ENCODE measurements around the gene LAMA2. TPM values are rescaled to one million over a fixed set of nuclear protein-coding genes. Genes with fewer than 3 reads are reported as not detected.

Gene LAMA2
- total RNA-seq, 1 donor from 2014 or later, result 1.8 TPM

DNA sequence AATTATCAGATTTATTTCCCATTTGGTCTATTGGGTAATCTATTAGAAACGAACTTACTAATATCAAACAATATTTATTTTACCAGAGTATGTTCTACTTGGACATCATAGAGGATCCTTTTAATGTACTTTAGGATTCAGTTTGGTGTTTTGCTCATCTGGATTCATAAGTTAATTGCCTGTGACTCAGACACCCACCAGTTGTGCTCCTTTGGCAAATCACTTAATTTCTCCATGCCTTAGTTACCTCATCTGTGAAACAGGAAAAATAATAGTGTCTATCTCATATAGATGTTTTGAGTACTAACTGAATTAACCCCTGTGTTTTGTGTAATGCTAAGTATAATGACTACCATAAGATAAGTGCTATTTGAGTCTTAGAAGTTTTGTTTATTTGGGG is 292.1 kb downstream of the LAMA2 start:
- Histone ChIP-seq H4K20me1 (ENCODE audit: insufficient read depth, low read length) (no peaks in the 10 kb centered on the region), H3K27me3 (ENCODE audit: insufficient read depth, low read length) (no peaks in the 10 kb centered on the region), H2AFZ (ENCODE audit: low read depth, low read length) (no peak overlapping the region), H3K9me3 (ENCODE audit: insufficient read depth, low read depth, low read length) (no peaks in the 10 kb centered on the region), H3K4me3 (ENCODE audit: insufficient read depth, low read depth, low read length) (no peak overlapping the region), H3K36me3 (ENCODE audit: insufficient read depth, low read length) (no peaks in the 10 kb centered on the region), H3K27ac (ENCODE audit: low read depth, low read length) (no peak overlapping the region), H3K9ac (ENCODE audit: low read length) (no peak overlapping the region), H3K4me2 (ENCODE audit: low read length) (no peak overlapping the region), H3K79me2 (ENCODE audit: insufficient read depth, low read length) (no peaks in the 10 kb centered on the region), H3K4me1 (ENCODE audit: insufficient read depth, low read length) (no peaks in the 10 kb centered on the region)
- Mint-ChIP-seq H3K27me3 (ENCODE audit: low read depth, unreplicated experiment) (peaks cover 2% of the 10 kb centered on the region), H3K4me3 (ENCODE audit: unreplicated experiment) (no peak overlapping the region), H3K27ac (ENCODE audit: unreplicated experiment) (no peak overlapping the region), H3K36me3 (ENCODE audit: low read depth, unreplicated experiment) (no peaks in the 10 kb centered on the region), H3K4me1 (ENCODE audit: low read depth, unreplicated experiment) (no peaks in the 10 kb centered on the region), H3K9me3 (ENCODE audit: unreplicated experiment) (no peaks in the 10 kb centered on the region)
- TF ChIP-seq CTCF (IDR thresholded peaks at IDR 0.05; ENCODE audit: insufficient read depth, low read depth, low read length), result no peak
- no peak for TF ChIP-seq EZH2 (IDR thresholded peaks at IDR 0.05; ENCODE audit: insufficient read depth, low read length)
- FAIRE-seq (no peak), DNase-seq (ENCODE audit: low read depth) (no peak)

DNA sequence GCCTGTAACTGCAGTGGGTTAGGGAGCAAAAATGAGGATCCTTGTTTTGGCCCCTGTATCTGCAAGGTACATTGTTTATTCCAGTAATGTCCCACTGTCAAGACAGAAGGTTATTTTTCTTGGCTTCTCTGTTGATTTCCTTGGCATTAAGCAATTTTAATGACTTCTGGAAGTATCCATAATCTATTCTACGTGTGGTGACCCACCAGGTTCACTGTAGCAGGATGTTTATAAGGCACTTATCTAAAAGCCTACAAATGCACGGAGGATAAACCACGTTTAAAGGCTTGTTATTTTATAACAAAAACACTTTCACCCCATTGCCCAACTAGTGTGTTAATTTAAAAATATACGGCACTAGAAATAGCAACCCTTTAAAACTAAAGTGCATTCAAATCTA is 294.9 kb downstream of the LAMA2 start:
- no peaks in the 10 kb centered on the region for H3K79me2 ChIP-seq (ENCODE audit: insufficient read depth, low read length)
- FAIRE-seq (no peak), DNase-seq (ENCODE audit: low read depth) (no peak)
- no peaks in the 10 kb centered on the region for H3K9me3 ChIP-seq (ENCODE audit: insufficient read depth, low read depth, low read length)
- no peak overlapping the region for H2AFZ ChIP-seq (ENCODE audit: low read depth, low read length)
- H3K27me3 ChIP-seq (ENCODE audit: insufficient read depth, low read length), result no peaks in the 10 kb centered on the region
- Mint-ChIP-seq H3K27ac (ENCODE audit: unreplicated experiment) (no peak overlapping the region), H3K4me1 (ENCODE audit: low read depth, unreplicated experiment) (no peaks in the 10 kb centered on the region), H3K4me3 (ENCODE audit: unreplicated experiment) (no peak overlapping the region), H3K36me3 (ENCODE audit: low read depth, unreplicated experiment) (no peaks in the 10 kb centered on the region), H3K27me3 (ENCODE audit: low read depth, unreplicated experiment) (peaks cover 2% of the 10 kb centered on the region), H3K9me3 (ENCODE audit: unreplicated experiment) (no peaks in the 10 kb centered on the region)
- H4K20me1 ChIP-seq (ENCODE audit: insufficient read depth, low read length), result no peaks in the 10 kb centered on the region
- peaks cover 8% of the 10 kb centered on the region for H3K4me1 ChIP-seq (ENCODE audit: insufficient read depth, low read length)
- H3K27ac ChIP-seq (ENCODE audit: low read depth, low read length), result no peak overlapping the region
- TF ChIP-seq EZH2 (IDR thresholded peaks at IDR 0.05; ENCODE audit: insufficient read depth, low read length), result no peak
- TF ChIP-seq CTCF (IDR thresholded peaks at IDR 0.05; ENCODE audit: insufficient read depth, low read depth, low read length), result no peak
- no peak overlapping the region for H3K4me3 ChIP-seq (ENCODE audit: insufficient read depth, low read depth, low read length)
- no peak overlapping the region for H3K4me2 ChIP-seq (ENCODE audit: low read length)
- H3K36me3 ChIP-seq (ENCODE audit: insufficient read depth, low read length), result no peaks in the 10 kb centered on the region
- no peak overlapping the region for H3K9ac ChIP-seq (ENCODE audit: low read length)

DNA sequence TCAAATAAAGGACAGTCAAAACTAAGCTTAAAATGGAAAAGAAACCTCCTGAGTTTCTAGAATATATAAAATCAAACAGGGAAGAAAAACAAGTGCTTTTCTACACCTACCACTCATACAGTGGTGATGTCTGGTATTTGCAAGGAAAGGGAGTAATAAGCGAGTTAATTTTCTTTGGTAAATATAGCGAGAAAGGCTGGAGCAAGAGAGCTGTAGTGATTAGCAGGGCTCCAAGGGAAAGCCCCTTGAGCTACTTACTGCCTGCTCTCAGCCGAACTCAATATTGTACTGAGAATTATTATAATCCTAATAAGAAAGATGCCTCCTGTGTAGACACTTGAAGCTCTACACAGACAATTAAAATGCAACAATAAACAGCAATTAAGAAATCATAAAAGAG is 296.3 kb downstream of the LAMA2 start:
- DNase-seq (ENCODE audit: low read depth), result no peak
- H3K27me3 ChIP-seq (ENCODE audit: insufficient read depth, low read length), result no peaks in the 10 kb centered on the region
- H3K4me2 ChIP-seq (ENCODE audit: low read length), result no peak overlapping the region
- Mint-ChIP-seq H3K36me3 (ENCODE audit: low read depth, unreplicated experiment) (no peaks in the 10 kb centered on the region), H3K9me3 (ENCODE audit: unreplicated experiment) (no peaks in the 10 kb centered on the region), H3K4me3 (ENCODE audit: unreplicated experiment) (no peak overlapping the region), H3K4me1 (ENCODE audit: low read depth, unreplicated experiment) (peaks cover 4% of the 10 kb centered on the region), H3K27me3 (ENCODE audit: low read depth, unreplicated experiment) (peaks cover 2% of the 10 kb centered on the region), H3K27ac (ENCODE audit: unreplicated experiment) (no peak overlapping the region)
- H3K36me3 ChIP-seq (ENCODE audit: insufficient read depth, low read length), result no peaks in the 10 kb centered on the region
- H3K4me1 ChIP-seq (ENCODE audit: insufficient read depth, low read length), result peaks cover 20% of the 10 kb centered on the region
- no peaks in the 10 kb centered on the region for H3K79me2 ChIP-seq (ENCODE audit: insufficient read depth, low read length)
- no peaks in the 10 kb centered on the region for H3K9me3 ChIP-seq (ENCODE audit: insufficient read depth, low read depth, low read length)
- no peak overlapping the region for H3K4me3 ChIP-seq (ENCODE audit: insufficient read depth, low read depth, low read length)
- FAIRE-seq, result no peak
- TF ChIP-seq CTCF (IDR thresholded peaks at IDR 0.05; ENCODE audit: insufficient read depth, low read depth, low read length) (no peak), EZH2 (IDR thresholded peaks at IDR 0.05; ENCODE audit: insufficient read depth, low read length) (no peak)
- H2AFZ ChIP-seq (ENCODE audit: low read depth, low read length), result no peak overlapping the region
- H3K27ac ChIP-seq (ENCODE audit: low read depth, low read length), result no peak overlapping the region
- no peaks in the 10 kb centered on the region for H4K20me1 ChIP-seq (ENCODE audit: insufficient read depth, low read length)
- no peak overlapping the region for H3K9ac ChIP-seq (ENCODE audit: low read length)
